HepG2 (cell line): ENCODE measurements around the gene ASH1L. TPM values are rescaled to one million over a fixed set of nuclear protein-coding genes. Genes with fewer than 3 reads are reported as not detected.

ENCODE experiments used
- BRD4 ChIP-seq: sonication (generic); formaldehyde crosslinking; IDR thresholded peaks from 2 replicates; pipeline ENCODE4 v1.4.0; 2020; ENCODE audit warnings: missing genetic modification reagents
- CBX1 ChIP-seq: IDR thresholded peaks from one replicate; pipeline ENCODE4 v1.6.1; 2016; ENCODE audit warnings: antibody characterized with exemption, low read depth
- EP300 ChIP-seq, 3 experiments: sonication (generic) in 1 of 3; formaldehyde crosslinking in 1 of 3; IDR thresholded peaks; 2 replicates each; pipeline versions ENCODE4 v1.5.1 to v1.6.1; 2011 to 2020; ENCODE audit warnings: low read depth in 2 of 3, low read length in 2 of 3, borderline replicate concordance in 1 of 3, improper control_type of control experiment in 1 of 3, mild to moderate bottlenecking in 1 of 3, missing genetic modification reagents in 1 of 3, moderate library complexity in 1 of 3
- GTF2F1 ChIP-seq: fragments of 150-350 bp; IDR thresholded peaks from 2 replicates; pipeline ENCODE4 v1.6.1; 2014; ENCODE audit warnings: low read length
- MBNL3 ChIP-seq: fragments of 250-450 bp; sonication (Bioruptor Pico); conservative IDR thresholded peaks from 2 replicates; pipeline ENCODE4 v1.8.0; 2022; ENCODE audit warnings: mild to moderate bottlenecking, inconsistent platforms
- NFYB ChIP-seq: sonication (generic); formaldehyde crosslinking; IDR thresholded peaks from 2 replicates; pipeline ENCODE4 v1.4.0; 2020; ENCODE audit warnings: missing genetic modification reagents
- ONECUT2 ChIP-seq: sonication (generic); formaldehyde crosslinking; IDR thresholded peaks from 2 replicates; pipeline ENCODE4 v1.4.0; 2020; ENCODE audit warnings: missing genetic modification reagents
- RBM39 ChIP-seq: fragments of 200-400 bp; formaldehyde crosslinking; IDR thresholded peaks from one replicate; pipeline ENCODE4 v1.6.1; 2018; ENCODE audit warnings: antibody characterized with exemption, mild to moderate bottlenecking, low read depth, low read length; ENCODE audit not compliant: poor library complexity, severe bottlenecking
- RFXANK ChIP-seq: IDR thresholded peaks from 2 replicates; pipeline ENCODE4 v1.6.1; 2016
- TAF15 ChIP-seq: fragments of 200-400 bp; formaldehyde crosslinking; IDR thresholded peaks from one replicate; pipeline ENCODE4 v1.6.1; 2018; ENCODE audit warnings: mild to moderate bottlenecking, low read depth, low read length; ENCODE audit not compliant: poor library complexity, severe bottlenecking
- TBL1XR1 ChIP-seq: fragments of 150-350 bp; IDR thresholded peaks from 2 replicates; pipeline ENCODE4 v1.6.1; 2014; ENCODE audit warnings: borderline replicate concordance, low read length; ENCODE audit not compliant: partially characterized antibody
- XBP1 ChIP-seq: sonication (generic); formaldehyde crosslinking; IDR thresholded peaks from 2 replicates; pipeline ENCODE4 v1.5.0; 2020; ENCODE audit warnings: missing genetic modification reagents
- ZBTB20 ChIP-seq: sonication (generic); formaldehyde crosslinking; IDR thresholded peaks from 2 replicates; pipeline ENCODE4 v1.8.1; 2023; ENCODE audit warnings: missing genetic modification reagents, low read depth, mild to moderate bottlenecking, borderline replicate concordance
- ZNF446 ChIP-seq: sonication (generic); formaldehyde crosslinking; IDR thresholded peaks from 2 replicates; pipeline ENCODE4 v1.5.0; 2020; ENCODE audit warnings: mild to moderate bottlenecking, missing genetic modification reagents
- ZNF547 ChIP-seq: sonication (generic); formaldehyde crosslinking; IDR thresholded peaks from 2 replicates; pipeline ENCODE4 v1.5.1; 2020; ENCODE audit warnings: mild to moderate bottlenecking, missing genetic modification reagents
- ZNF737 ChIP-seq: sonication (generic); formaldehyde crosslinking; IDR thresholded peaks from 2 replicates; pipeline ENCODE4 v1.5.0; 2020; ENCODE audit warnings: missing genetic modification reagents, mild to moderate bottlenecking, borderline replicate concordance
- polyA plus RNA-seq, 8 experiments: library from polyadenylated mRNA; depleted of rRNA in 3 of 8; stranded (reverse) in 7 of 8; unstranded in 1 of 8; fragments of >200 nt; fragmentation: Illumina TruSeq in 4 of 8; extraction: Trizol in 4 of 8; gene quantifications; 2 replicates each; pipeline versions ENCODE4 v1.2.1 to v1.2.3, GENCODE V29; 2011 to 2016; ENCODE audit warnings: low read depth in 4 of 8, missing spikeins in 1 of 8, mixed read lengths in 1 of 8; ENCODE audit not compliant: insufficient read depth in 1 of 8
- total RNA-seq, 5 experiments: library from RNA; depleted of rRNA; stranded (reverse); fragments of >200 nt; fragmentation: Illumina TruSeq; extraction: Trizol; gene quantifications; 2 replicates each; pipeline ENCODE4 v1.2.3, GENCODE V29; 2016; ENCODE audit warnings: low read depth in 1 of 5
- TF ChIP-seq, protein P1 (sequence below): sonication (generic); formaldehyde crosslinking; conservative IDR thresholded peaks from 2 replicates; pipeline ENCODE4 v1.4.0; 2020; ENCODE audit warnings: missing genetic modification reagents
- TF ChIP-seq, protein P2 (sequence below): fragments of 450-650 bp; IDR thresholded peaks from 2 replicates; pipeline ENCODE4 v1.6.1; 2016
- TF ChIP-seq, protein P3 (sequence below), 2 experiments: sonication (generic) in 1 of 2; formaldehyde crosslinking in 1 of 2; IDR thresholded peaks; 2 replicates each; pipeline versions ENCODE4 v1.5.1 to v1.6.1; 2011 to 2020; ENCODE audit warnings: borderline replicate concordance in 1 of 2, low read depth in 1 of 2, low read length in 1 of 2, mild to moderate bottlenecking in 1 of 2, missing genetic modification reagents in 1 of 2, moderate library complexity in 1 of 2
- TF ChIP-seq, protein P4 (sequence below): sonication (generic); formaldehyde crosslinking; IDR thresholded peaks from 2 replicates; pipeline ENCODE4 v1.4.0; 2020; ENCODE audit warnings: mild to moderate bottlenecking, missing genetic modification reagents, borderline replicate concordance

ASH1L gene
- total and polyA plus RNA-seq, 2 of the 13 experiments (the other 11 are each of a cell fraction or from before 2014, with no cell fraction given): 10.2 to 15.3 TPM

DNA sequence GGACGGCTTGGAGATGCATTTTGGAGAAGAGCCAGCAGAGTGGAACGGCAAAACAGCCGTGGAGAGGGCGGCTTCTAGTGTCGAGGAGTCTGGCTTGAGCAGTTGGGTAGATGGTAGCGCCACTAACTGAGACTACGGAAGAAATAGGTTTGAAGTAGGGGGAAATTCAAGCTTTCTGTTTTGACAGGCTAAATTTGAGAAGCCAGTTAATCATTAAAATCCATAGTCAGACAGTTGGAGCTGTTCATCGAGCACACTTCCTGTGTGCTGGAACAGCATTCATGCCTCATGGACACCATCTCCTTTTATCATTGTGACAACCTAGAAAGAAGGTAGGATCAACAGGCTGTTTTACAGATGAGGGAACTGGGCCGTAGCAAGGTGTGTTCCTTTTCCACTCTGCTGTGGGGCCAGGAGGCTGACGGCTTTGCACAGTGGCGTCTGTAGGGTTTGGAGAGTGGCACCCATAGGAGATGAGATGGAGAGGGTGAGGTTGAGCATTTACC lies 258.0 kb downstream of the ASH1L start (continued):
- TF ChIP-seq, protein P1, sequence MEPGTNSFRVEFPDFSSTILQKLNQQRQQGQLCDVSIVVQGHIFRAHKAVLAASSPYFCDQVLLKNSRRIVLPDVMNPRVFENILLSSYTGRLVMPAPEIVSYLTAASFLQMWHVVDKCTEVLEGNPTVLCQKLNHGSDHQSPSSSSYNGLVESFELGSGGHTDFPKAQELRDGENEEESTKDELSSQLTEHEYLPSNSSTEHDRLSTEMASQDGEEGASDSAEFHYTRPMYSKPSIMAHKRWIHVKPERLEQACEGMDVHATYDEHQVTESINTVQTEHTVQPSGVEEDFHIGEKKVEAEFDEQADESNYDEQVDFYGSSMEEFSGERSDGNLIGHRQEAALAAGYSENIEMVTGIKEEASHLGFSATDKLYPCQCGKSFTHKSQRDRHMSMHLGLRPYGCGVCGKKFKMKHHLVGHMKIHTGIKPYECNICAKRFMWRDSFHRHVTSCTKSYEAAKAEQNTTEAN (CRISPR knock-in tag): no peak
- TF ChIP-seq BRD4 (CRISPR knock-in tag): no peak
- no peak for TF ChIP-seq RBM39
- TF ChIP-seq RFXANK (CRISPR knock-in tag): no peak
- no peak for TF ChIP-seq EP300 (IDR thresholded peaks at IDR 0.05; ENCODE audit: low read depth in 2 of 2, low read length in 2 of 2)
- TF ChIP-seq EP300 (CRISPR knock-in tag; IDR thresholded peaks at IDR 0.05; ENCODE audit: borderline replicate concordance): no peak
- no peak for TF ChIP-seq ONECUT2 (CRISPR knock-in tag)
- TF ChIP-seq GTF2F1: no peak
- TF ChIP-seq MBNL3: no peak
- TF ChIP-seq TBL1XR1: no peak
- no peak for TF ChIP-seq XBP1
- TF ChIP-seq ZNF737 (CRISPR knock-in tag): no peak
- TF ChIP-seq, protein P2, sequence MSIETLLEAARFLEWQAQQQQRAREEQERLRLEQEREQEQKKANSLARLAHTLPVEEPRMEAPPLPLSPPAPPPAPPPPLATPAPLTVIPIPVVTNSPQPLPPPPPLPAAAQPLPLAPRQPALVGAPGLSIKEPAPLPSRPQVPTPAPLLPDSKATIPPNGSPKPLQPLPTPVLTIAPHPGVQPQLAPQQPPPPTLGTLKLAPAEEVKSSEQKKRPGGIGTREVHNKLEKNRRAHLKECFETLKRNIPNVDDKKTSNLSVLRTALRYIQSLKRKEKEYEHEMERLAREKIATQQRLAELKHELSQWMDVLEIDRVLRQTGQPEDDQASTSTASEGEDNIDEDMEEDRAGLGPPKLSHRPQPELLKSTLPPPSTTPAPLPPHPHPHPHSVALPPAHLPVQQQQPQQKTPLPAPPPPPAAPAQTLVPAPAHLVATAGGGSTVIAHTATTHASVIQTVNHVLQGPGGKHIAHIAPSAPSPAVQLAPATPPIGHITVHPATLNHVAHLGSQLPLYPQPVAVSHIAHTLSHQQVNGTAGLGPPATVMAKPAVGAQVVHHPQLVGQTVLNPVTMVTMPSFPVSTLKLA: no peak
- TF ChIP-seq TAF15: no peak
- TF ChIP-seq, protein P3, sequence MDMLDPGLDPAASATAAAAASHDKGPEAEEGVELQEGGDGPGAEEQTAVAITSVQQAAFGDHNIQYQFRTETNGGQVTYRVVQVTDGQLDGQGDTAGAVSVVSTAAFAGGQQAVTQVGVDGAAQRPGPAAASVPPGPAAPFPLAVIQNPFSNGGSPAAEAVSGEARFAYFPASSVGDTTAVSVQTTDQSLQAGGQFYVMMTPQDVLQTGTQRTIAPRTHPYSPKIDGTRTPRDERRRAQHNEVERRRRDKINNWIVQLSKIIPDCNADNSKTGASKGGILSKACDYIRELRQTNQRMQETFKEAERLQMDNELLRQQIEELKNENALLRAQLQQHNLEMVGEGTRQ (IDR thresholded peaks at IDR 0.05; ENCODE audit: low read depth, low read length): no peak
- TF ChIP-seq, protein P3 (CRISPR knock-in tag; IDR thresholded peaks at IDR 0.05; ENCODE audit: borderline replicate concordance): no peak
- TF ChIP-seq ZNF446 (CRISPR knock-in tag): no peak
- TF ChIP-seq CBX1: no peak
- TF ChIP-seq ZNF547: no peak
- TF ChIP-seq ZBTB20 (CRISPR knock-in tag): no peak
- no peak for TF ChIP-seq NFYB
- TF ChIP-seq, protein P4, sequence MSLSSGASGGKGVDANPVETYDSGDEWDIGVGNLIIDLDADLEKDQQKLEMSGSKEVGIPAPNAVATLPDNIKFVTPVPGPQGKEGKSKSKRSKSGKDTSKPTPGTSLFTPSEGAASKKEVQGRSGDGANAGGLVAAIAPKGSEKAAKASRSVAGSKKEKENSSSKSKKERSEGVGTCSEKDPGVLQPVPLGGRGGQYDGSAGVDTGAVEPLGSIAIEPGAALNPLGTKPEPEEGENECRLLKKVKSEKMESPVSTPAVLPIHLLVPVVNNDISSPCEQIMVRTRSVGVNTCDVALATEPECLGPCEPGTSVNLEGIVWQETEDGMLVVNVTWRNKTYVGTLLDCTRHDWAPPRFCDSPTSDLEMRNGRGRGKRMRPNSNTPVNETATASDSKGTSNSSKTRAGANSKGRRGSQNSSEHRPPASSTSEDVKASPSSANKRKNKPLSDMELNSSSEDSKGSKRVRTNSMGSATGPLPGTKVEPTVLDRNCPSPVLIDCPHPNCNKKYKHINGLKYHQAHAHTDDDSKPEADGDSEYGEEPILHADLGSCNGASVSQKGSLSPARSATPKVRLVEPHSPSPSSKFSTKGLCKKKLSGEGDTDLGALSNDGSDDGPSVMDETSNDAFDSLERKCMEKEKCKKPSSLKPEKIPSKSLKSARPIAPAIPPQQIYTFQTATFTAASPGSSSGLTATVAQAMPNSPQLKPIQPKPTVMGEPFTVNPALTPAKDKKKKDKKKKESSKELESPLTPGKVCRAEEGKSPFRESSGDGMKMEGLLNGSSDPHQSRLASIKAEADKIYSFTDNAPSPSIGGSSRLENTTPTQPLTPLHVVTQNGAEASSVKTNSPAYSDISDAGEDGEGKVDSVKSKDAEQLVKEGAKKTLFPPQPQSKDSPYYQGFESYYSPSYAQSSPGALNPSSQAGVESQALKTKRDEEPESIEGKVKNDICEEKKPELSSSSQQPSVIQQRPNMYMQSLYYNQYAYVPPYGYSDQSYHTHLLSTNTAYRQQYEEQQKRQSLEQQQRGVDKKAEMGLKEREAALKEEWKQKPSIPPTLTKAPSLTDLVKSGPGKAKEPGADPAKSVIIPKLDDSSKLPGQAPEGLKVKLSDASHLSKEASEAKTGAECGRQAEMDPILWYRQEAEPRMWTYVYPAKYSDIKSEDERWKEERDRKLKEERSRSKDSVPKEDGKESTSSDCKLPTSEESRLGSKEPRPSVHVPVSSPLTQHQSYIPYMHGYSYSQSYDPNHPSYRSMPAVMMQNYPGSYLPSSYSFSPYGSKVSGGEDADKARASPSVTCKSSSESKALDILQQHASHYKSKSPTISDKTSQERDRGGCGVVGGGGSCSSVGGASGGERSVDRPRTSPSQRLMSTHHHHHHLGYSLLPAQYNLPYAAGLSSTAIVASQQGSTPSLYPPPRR (CRISPR knock-in tag): peak; percentile 36; the same call in 1 of the 2 replicates
